Measurements from ENCODE around the gene NPL.

- no peak for TF ChIP-seq CBFA2T3 (IDR thresholded peaks at IDR 0.05)
- TF ChIP-seq ZNF274 (IDR thresholded peaks at IDR 0.05; ENCODE audit: borderline replicate concordance, low read depth, low read length): no peak
- TF ChIP-seq RNF219 (CRISPR knock-in tag; IDR thresholded peaks at IDR 0.05): no peak
- TF ChIP-seq CTCF (IDR thresholded peaks at IDR 0.05 in 2 of 3, conservative IDR thresholded peaks at IDR 0.05 in 1 of 3; ENCODE audit: insufficient read depth in 2 of 3, low read depth in 1 of 3, low read length in 3 of 3): no peak
- TF ChIP-seq PRPF4 (IDR thresholded peaks at IDR 0.05; ENCODE audit: insufficient read depth, low read depth, low read length, poor library complexity, severe bottlenecking): no peak
- TF ChIP-seq EP300 (IDR thresholded peaks at IDR 0.05; ENCODE audit: low read length): no peak
- no peak for TF ChIP-seq ZNF133 (CRISPR knock-in tag; IDR thresholded peaks at IDR 0.05)
- no peak for TF ChIP-seq FOS (IDR thresholded peaks at IDR 0.05; ENCODE audit: extremely low read depth, insufficient read length)
- no peak for TF ChIP-seq HNRNPUL1 (IDR thresholded peaks at IDR 0.05; ENCODE audit: low read length)
- no peak for TF ChIP-seq JUN (IDR thresholded peaks at IDR 0.05; ENCODE audit: borderline replicate concordance, low read depth, low read length)
- TF ChIP-seq JUN (CRISPR knock-in tag; IDR thresholded peaks at IDR 0.05; ENCODE audit: borderline replicate concordance): no peak
- no peak for TF ChIP-seq USF1 (CRISPR knock-in tag; IDR thresholded peaks at IDR 0.05)
- no peak for TF ChIP-seq NR1H2 (CRISPR knock-in tag; IDR thresholded peaks at IDR 0.05)
Observed at GRCh38 chr1:182847105-182847504, 57.5 kb downstream of the NPL start.

All from K562 (cell line).